Muscle of leg (tissue), 11 donors: Measurements from ENCODE around the gene FMO5. TPM values are rescaled to one million over a fixed set of nuclear protein-coding genes. Genes with fewer than 3 reads are reported as not detected.

ENCODE experiments used
- DNase-seq: peaks from one replicate; pipeline ENCODE4 v3.0.0; 2013
- H3K27ac ChIP-seq: one replicate; pipeline ENCODE4 v1.5.1; 2013; ENCODE audit warnings: mild to moderate bottlenecking, low read length, control low read depth
- H3K27me3 ChIP-seq: one replicate; pipeline ENCODE4 v1.6.1; 2013; ENCODE audit warnings: low read length; ENCODE audit not compliant: control insufficient read depth, insufficient read depth
- H3K36me3 ChIP-seq: one replicate; pipeline ENCODE4 v1.6.1; 2013; ENCODE audit warnings: low read length; ENCODE audit not compliant: control insufficient read depth, insufficient read depth
- H3K4me1 ChIP-seq: one replicate; pipeline ENCODE4 v1.6.1; 2013; ENCODE audit warnings: low read length; ENCODE audit not compliant: control insufficient read depth, insufficient read depth
- H3K4me3 ChIP-seq: one replicate; pipeline ENCODE4 v1.5.1; 2013; ENCODE audit warnings: low read length, control low read depth
- H3K9me3 ChIP-seq: replicated peaks from 2 replicates; pipeline ENCODE4 v1.6.1; 2013; ENCODE audit warnings: low read depth, low read length; ENCODE audit not compliant: control insufficient read depth
- WGBS: methylation state at CpG from one replicate; pipeline ENCODE4 v1.1.5; 2013; ENCODE audit warnings: missing lambda C conversion rate; ENCODE audit not compliant: insufficient coverage; 5-methylcytosine and 5-hydroxymethylcytosine counted together
- polyA plus RNA-seq, 8 donors: library from polyadenylated mRNA; unstranded; fragments of 120-200 nt; gene quantifications; one replicate each; pipeline versions ENCODE4 v1.2.1 to v1.2.3, GENCODE V29; 2013; ENCODE audit warnings: inconsistent platforms in 1 of 8, low replicate concordance in 1 of 8; ENCODE audit not compliant: insufficient read length in 8 of 8, insufficient read depth in 1 of 8
- total RNA-seq: library from RNA; stranded (reverse); fragments of 120-200 nt; gene quantifications from one replicate; pipeline ENCODE4 v1.2.4, GENCODE V29; 2013

Gene FMO5
- total and polyA plus RNA-seq, 9 donors, result 1.0 to 2.5 (median 2.1) TPM

GRCh38 chr1:147156642-147157041 is 68.5 kb downstream of the FMO5 start:
- Histone ChIP-seq H3K36me3 (peaks cover 27% of the 10 kb centered on the region), H3K27me3 (no peaks in the 10 kb centered on the region), H3K27ac (no peak overlapping the region), H3K4me1 (no peaks in the 10 kb centered on the region), H3K4me3 (no peak overlapping the region), H3K9me3 (no peaks in the 10 kb centered on the region)
- DNase-seq, result no peak
- WGBS, result 100% methylated on average over 1 of the region's 3 CpGs

- Histone ChIP-seq H3K4me3 (no peak overlapping the region), H3K9me3 (no peaks in the 10 kb centered on the region), H3K27me3 (no peaks in the 10 kb centered on the region), H3K4me1 (no peaks in the 10 kb centered on the region), H3K36me3 (peaks cover 7% of the 10 kb centered on the region), H3K27ac (no peak overlapping the region)
- no peak for DNase-seq
- WGBS, result 67% methylated on average over 3 of the region's 3 CpGs
These were observed 72.4 kb downstream of the FMO5 start for GRCh38 chr1:147152772-147153171.

DNA sequence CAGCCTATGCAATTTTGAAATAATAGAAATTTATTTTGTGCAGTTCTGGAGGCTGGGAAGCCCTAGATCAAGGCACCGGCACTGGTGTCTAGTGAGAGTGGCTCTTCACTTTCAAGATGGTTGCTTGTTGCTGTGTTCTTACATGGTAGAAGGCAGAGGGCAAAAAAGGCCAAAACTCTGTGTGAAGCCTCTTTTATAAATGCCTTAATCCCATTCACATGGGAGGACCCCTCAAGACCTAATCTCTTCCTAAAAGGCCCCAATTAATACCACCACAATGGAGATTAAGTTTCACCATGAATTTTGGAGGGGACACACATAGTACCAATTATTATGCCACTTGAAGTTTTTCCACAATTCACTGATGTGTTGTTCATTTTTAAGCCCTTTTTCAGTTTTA is 73.9 kb downstream of the FMO5 start:
- no peaks in the 10 kb centered on the region for H3K27me3 ChIP-seq
- H3K36me3 ChIP-seq, result peaks cover 5% of the 10 kb centered on the region

GRCh38 chr1:147142886-147143285 is 82.3 kb downstream of the FMO5 start:
- WGBS, result no CpG with 5 or more reads among the region's 2 CpGs
- H3K36me3 ChIP-seq, result no peaks in the 10 kb centered on the region
- no peaks in the 10 kb centered on the region for H3K4me1 ChIP-seq
- peaks cover 6% of the 10 kb centered on the region for H3K27me3 ChIP-seq
- DNase-seq, result no peak
- no peaks in the 10 kb centered on the region for H3K9me3 ChIP-seq
- H3K4me3 ChIP-seq, result no peak overlapping the region
- H3K27ac ChIP-seq, result no peak overlapping the region

More for the DNA sequence above, 73.9 kb downstream of the FMO5 start:
- Histone ChIP-seq H3K9me3 (no peaks in the 10 kb centered on the region), H3K4me1 (no peaks in the 10 kb centered on the region), H3K4me3 (no peak overlapping the region), H3K27ac (no peak overlapping the region)
- WGBS, result no CpG with 5 or more reads among the region's 1 CpG
- DNase-seq, result no peak

Other genes starting within 250 kb of the FMO5 start
- 33.1 TPM for gene PRKAB2, start 52.9 kb downstream of the FMO5 start, total RNA-seq
- 10 to 100 TPM; 27.7 to 46.1 (median 31.7) TPM for gene PRKAB2, start 52.9 kb downstream of the FMO5 start, polyA plus RNA-seq
- gene CHD1L, start 17.3 kb upstream of the FMO5 start, total RNA-seq, result 22.7 TPM
- gene CHD1L, start 17.3 kb upstream of the FMO5 start, polyA plus RNA-seq, result 10 to 100 TPM; 18.6 to 26.8 (median 22.0) TPM